Thyroid gland (tissue), 4 donors: Measurements from ENCODE around the gene ANXA6. TPM values are rescaled to one million over a fixed set of nuclear protein-coding genes. Genes with fewer than 3 reads are reported as not detected.
"Not testable (repeated sequence)": the region's sequence is repeated elsewhere in the genome, so short reads cannot be mapped to it uniquely, and the experiment has no call there.

Experiments used
- DNase-seq, 2 donors: peaks; one replicate each; pipeline ENCODE4 v3.0.0-alpha.2; 2019
- H3K27ac ChIP-seq, 3 donors: fragments of 200-600 bp; sonication (generic); 1 replicate in 2 of 3; 2 replicates in 1 of 3; pipeline ENCODE4 v1.5.1; 2016 to 2019; ENCODE audit warnings: mild to moderate bottlenecking in 1 of 3, moderate library complexity in 1 of 3
- H3K27me3 ChIP-seq: fragments of 200-600 bp; sonication (generic); one replicate; pipeline ENCODE4 v1.5.1; 2019
- H3K36me3 ChIP-seq, 2 donors: fragments of 200-600 bp; sonication (generic); one replicate each; pipeline ENCODE4 v1.5.1; 2016 to 2019
- H3K4me1 ChIP-seq, 2 donors: fragments of 200-600 bp; sonication (generic); one replicate each; pipeline ENCODE4 v1.5.1; 2017 to 2019
- H3K4me3 ChIP-seq, 3 donors: fragments of 200-600 bp; sonication (generic); replicated peaks in 1 of 3; 1 replicate in 2 of 3; 2 replicates in 1 of 3; pipeline ENCODE4 v1.5.1; 2016; ENCODE audit warnings: mild to moderate bottlenecking in 1 of 3
- H3K9me3 ChIP-seq: fragments of 200-600 bp; sonication (generic); one replicate; pipeline ENCODE4 v1.5.1; 2017
- POLR2A ChIP-seq, 2 donors: fragments of 450-650 bp; IDR thresholded peaks; one replicate each; pipeline ENCODE4 v1.6.1; 2017; ENCODE audit warnings: antibody characterized with exemption in 2 of 2, mild to moderate bottlenecking in 2 of 2, moderate library complexity in 1 of 2
- WGBS, 2 donors: methylation state at CpG; one replicate each; pipeline ENCODE4 v1.1.5; 2017; 5-methylcytosine and 5-hydroxymethylcytosine counted together
- intact Hi-C: fragments of 100-400 bp; cut with DNase I; formaldehyde crosslinking; loops from one replicate; pipeline ENCODE4 v1.15.1; 2023
- total RNA-seq, 4 donors: library from RNA; depleted of rRNA; stranded (reverse); fragments of >200 nt; gene quantifications; one replicate each; pipeline ENCODE4 v1.2.3, GENCODE V29; 2016
- TF ChIP-seq, protein P1 (sequence below), 6 experiments: fragments of 200-600 bp in 3 of 6; fragments of 450-650 bp in 3 of 6; sonication (generic) in 3 of 6; IDR thresholded peaks; one replicate each; pipeline ENCODE4 v1.5.1; 2016 to 2019; ENCODE audit warnings: antibody characterized with exemption in 6 of 6, mild to moderate bottlenecking in 2 of 6, inconsistent platforms in 1 of 6, moderate library complexity in 1 of 6

Gene ANXA6
- total RNA-seq, 4 donors from 2014 or later = 122 to 283 (median 180) TPM

DNA sequence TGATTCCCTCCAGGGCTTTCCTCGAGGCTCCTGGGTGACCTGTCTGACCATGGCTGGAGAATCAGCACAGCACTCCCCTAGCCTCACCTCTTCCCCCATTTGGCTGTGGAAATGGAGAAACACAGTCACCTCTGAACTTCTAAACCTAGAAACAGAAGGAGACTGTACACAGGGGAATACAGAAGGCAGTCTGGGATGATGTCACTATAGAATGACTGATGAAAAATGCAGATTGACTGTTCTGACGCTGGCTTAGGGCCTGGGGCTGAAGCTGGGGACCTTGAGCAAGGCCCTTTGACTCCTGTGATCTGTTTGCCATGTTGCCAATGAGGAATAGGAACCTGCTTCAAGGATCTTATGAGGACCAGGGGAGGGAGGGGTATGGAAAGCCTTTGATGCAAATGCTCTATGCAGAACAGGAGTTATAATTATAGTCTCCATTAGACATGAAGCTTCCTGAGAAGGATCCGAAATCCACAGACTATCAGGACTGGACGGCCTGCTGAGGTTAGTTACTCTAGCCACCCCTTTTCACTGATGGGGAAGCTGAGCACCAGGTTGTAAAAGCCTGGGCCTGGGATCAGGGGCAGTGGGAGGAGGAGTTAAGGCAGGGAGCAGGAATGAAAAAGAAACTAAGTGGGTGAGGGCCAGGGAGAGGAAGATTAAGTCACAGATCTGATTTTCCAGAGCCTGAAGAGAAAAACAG is 24.4 kb upstream of the ANXA6 start:
- no peak for DNase-seq
- H3K27ac ChIP-seq = no peak overlapping the region
- no peaks in the 10 kb centered on the region for H3K4me1 ChIP-seq
- H3K27me3 ChIP-seq = no peaks in the 10 kb centered on the region
- H3K36me3 ChIP-seq = no peaks in the 10 kb centered on the region
- no peak overlapping the region for H3K4me3 ChIP-seq
- intact Hi-C loops = no loop called here
- no peaks in the 10 kb centered on the region for H3K9me3 ChIP-seq
- 86% methylated on average over 4 of the region's 4 CpGs for WGBS, 2 donors
- TF ChIP-seq, protein P1, sequence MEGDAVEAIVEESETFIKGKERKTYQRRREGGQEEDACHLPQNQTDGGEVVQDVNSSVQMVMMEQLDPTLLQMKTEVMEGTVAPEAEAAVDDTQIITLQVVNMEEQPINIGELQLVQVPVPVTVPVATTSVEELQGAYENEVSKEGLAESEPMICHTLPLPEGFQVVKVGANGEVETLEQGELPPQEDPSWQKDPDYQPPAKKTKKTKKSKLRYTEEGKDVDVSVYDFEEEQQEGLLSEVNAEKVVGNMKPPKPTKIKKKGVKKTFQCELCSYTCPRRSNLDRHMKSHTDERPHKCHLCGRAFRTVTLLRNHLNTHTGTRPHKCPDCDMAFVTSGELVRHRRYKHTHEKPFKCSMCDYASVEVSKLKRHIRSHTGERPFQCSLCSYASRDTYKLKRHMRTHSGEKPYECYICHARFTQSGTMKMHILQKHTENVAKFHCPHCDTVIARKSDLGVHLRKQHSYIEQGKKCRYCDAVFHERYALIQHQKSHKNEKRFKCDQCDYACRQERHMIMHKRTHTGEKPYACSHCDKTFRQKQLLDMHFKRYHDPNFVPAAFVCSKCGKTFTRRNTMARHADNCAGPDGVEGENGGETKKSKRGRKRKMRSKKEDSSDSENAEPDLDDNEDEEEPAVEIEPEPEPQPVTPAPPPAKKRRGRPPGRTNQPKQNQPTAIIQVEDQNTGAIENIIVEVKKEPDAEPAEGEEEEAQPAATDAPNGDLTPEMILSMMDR (IDR thresholded peaks at IDR 0.05) = no peak
- TF ChIP-seq POLR2A (IDR thresholded peaks at IDR 0.05) = no peak

DNA sequence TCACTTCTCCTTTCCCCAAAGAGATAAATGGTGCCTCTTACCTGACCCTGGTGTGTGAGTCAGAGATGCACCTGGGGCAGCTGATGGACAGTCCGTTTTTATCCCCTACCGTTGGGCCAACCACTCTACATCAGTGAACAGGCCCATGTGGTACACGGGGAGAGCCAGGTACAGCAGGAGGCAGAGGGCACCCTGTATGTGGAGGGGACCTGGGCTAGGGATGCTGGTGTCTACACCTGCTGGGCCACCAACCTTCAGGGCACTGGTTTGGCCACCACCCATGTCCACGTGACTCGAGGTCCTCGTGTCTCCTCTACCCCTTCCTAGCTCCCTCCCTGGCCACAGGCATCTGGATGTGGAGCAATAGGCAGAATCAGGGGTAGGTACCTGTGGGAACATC is 22.7 kb upstream of the ANXA6 start:
- Histone ChIP-seq H3K4me3 (no peak overlapping the region), H3K9me3 (no peaks in the 10 kb centered on the region), H3K4me1 (no peaks in the 10 kb centered on the region), H3K36me3 (no peaks in the 10 kb centered on the region), H3K27ac (no peak overlapping the region), H3K27me3 (no peaks in the 10 kb centered on the region)
- WGBS, 2 donors = 88 to 93% methylated on average over 5 to 6 of the region's 6 CpGs
- no peak for TF ChIP-seq POLR2A (IDR thresholded peaks at IDR 0.05)
- TF ChIP-seq, protein P1 (IDR thresholded peaks at IDR 0.05) = no peak
- DNase-seq = no peak
- intact Hi-C loops = no loop called here

DNA sequence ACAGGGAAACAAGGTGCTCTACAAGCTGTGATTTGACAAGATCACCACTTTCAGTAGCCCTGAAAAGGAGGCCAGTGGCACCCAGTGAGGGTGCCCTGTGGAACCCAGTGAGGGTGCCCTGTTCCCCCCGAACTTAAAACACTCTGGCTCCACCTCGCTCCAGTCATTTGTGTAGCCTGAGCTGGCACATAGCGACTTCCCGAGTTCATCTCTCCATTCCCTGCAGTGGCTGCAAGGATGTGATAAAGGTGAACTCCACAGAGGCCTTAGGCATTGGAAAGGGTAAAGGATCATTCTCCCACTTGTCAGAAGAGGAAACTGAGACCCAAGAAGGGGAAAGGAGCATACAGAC is 21.9 kb upstream of the ANXA6 start:
- TF ChIP-seq POLR2A (IDR thresholded peaks at IDR 0.05) = no peak
- TF ChIP-seq, protein P1 (IDR thresholded peaks at IDR 0.05) = no peak
- H3K9me3 ChIP-seq = no peaks in the 10 kb centered on the region
- intact Hi-C loops = no loop called here
- no peak for DNase-seq
- 94 to 96% methylated on average over 4 of the region's 4 CpGs for WGBS, 2 donors
- no peaks in the 10 kb centered on the region for H3K36me3 ChIP-seq
- no peaks in the 10 kb centered on the region for H3K27me3 ChIP-seq
- no peak overlapping the region for H3K4me3 ChIP-seq
- H3K4me1 ChIP-seq = no peaks in the 10 kb centered on the region
- no peak overlapping the region for H3K27ac ChIP-seq

DNA sequence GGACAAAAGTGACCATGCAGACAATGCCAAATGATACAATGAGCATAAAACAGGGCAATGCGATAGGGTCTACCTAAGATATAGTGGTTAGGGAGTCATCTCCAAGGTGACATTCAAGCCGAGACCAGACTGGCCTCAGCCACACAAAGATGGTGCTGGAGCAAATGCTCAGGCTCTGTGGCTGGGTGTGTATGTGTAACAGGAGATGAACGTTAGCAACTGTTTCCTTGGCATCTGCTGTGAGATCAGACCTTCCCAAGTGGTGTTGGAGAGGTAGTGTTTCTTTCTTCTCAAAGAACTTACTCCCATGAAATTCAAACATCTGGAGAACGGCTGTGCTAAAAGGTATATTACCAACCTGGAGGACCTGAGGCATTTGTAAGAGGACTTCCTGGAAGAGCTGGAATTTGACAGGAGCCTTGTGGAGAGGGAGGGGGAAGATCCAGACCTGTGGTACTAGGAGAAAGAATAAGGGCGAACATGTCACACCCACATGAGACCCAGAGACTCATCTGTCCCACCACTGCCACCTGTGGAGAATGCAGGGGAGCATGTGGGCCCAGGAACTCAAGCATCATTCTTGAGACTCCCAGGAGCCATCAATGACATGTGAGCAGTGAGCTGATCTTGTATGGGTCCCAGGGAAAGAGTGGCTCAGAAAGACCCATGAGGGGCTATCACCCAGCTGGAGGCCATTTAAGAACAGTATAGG is 21.4 kb upstream of the ANXA6 start:
- no peak for TF ChIP-seq POLR2A (IDR thresholded peaks at IDR 0.05)
- TF ChIP-seq, protein P1 (IDR thresholded peaks at IDR 0.05) = no peak
- intact Hi-C loops = no loop called here
- 83 to 91% methylated on average over 5 of the region's 5 CpGs for WGBS, 2 donors
- Histone ChIP-seq H3K9me3 (no peaks in the 10 kb centered on the region), H3K4me1 (no peaks in the 10 kb centered on the region), H3K27me3 (no peaks in the 10 kb centered on the region), H3K36me3 (no peaks in the 10 kb centered on the region), H3K27ac (no peak overlapping the region), H3K4me3 (no peak overlapping the region)
- DNase-seq = no peak

DNA sequence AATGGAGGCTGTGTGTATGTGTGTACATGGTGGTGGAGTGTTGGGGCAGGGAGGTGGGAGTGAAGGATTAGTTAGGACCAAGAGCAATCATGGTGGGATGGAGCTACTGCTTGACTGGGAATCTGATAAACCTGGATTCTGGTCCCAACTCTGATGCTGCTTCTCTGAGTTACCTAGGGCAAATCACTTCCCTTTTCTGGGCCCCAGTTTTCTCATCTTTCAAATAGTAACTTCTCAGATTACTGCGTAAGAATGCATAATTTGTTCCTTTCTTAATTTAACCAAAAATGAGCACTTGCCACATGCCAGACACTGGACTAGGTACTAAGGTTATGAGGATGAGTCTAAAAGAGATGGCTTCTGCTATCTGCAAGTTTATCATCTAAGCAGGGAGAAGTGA is 20.8 kb upstream of the ANXA6 start:
- Histone ChIP-seq H3K4me3 (no peak overlapping the region), H3K36me3 (no peaks in the 10 kb centered on the region), H3K27me3 (no peaks in the 10 kb centered on the region), H3K9me3 (no peaks in the 10 kb centered on the region), H3K27ac (no peak overlapping the region), H3K4me1 (no peaks in the 10 kb centered on the region)
- intact Hi-C loops = no loop called here
- no peak for TF ChIP-seq POLR2A (IDR thresholded peaks at IDR 0.05)
- TF ChIP-seq, protein P1 (IDR thresholded peaks at IDR 0.05) = no peak
- no peak for DNase-seq
- 89 to 94% methylated on average over 1 of the region's 1 CpG for WGBS, 2 donors

DNA sequence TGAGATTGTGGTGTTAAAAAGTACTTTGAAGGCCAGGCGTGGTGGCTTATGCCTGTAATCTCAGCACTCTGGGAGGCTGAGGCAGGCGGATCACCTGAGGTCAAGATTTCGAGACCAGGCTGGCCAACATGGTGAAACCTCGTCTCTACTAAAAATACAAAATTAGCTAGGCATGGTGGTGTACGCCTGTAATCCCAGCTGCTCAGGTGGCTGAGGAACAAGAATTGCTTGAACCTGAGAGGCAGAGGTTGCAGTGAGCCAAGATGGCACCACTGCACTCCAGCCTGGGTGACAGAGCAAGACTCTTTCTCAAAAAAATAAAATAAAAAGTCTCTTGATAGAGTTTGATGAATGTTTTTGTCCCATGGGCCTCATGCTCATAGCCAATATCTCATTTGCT is 18.7 kb upstream of the ANXA6 start:
- H3K4me1 ChIP-seq, H3K4me3 ChIP-seq, H3K36me3 ChIP-seq, H3K27me3 ChIP-seq, H3K9me3 ChIP-seq, intact Hi-C loops, H3K27ac ChIP-seq, DNase-seq: not testable (repeated sequence)
- 94% methylated on average over 5 of the region's 5 CpGs for WGBS, 2 donors
